ENCODE measurements around the gene PRDM8.
A peak's percentile ranks its signal among the peaks of the same experiment; 100 is the strongest.

Gene PRDM8

GRCh38 chr4:80202190-80202711 is 4.9 kb downstream of the PRDM8 start:
- DNase-seq: peak; percentile 76 to 80

GRCh38 chr4:80202741-80203553 is 5.6 kb downstream of the PRDM8 start:
- DNase-seq: peak; percentile 60 to 64

- DNase-seq: no peak
Measured at GRCh38 chr4:80204433-80205011, 7.2 kb downstream of the PRDM8 start.

- DNase-seq: no peak
Measured at GRCh38 chr4:80206111-80206510, 8.8 kb downstream of the PRDM8 start.

GRCh38 chr4:80206521-80207171 is 9.3 kb downstream of the PRDM8 start:
- DNase-seq: no peak

GRCh38 chr4:80207172-80207583 is 9.9 kb downstream of the PRDM8 start:
- no peak for DNase-seq

GRCh38 chr4:80207664-80208063 is 10.4 kb downstream of the PRDM8 start:
- DNase-seq: no peak

- DNase-seq: no peak
Measured at GRCh38 chr4:80208610-80209339, 11.5 kb downstream of the PRDM8 start.

- no peak for DNase-seq
Measured at GRCh38 chr4:80209340-80209701, 12.0 kb downstream of the PRDM8 start.

- DNase-seq: no peak
Measured at GRCh38 chr4:80210549-80210948, 13.2 kb downstream of the PRDM8 start.

- no peak for DNase-seq
Measured at GRCh38 chr4:80213117-80213815, 16.0 kb downstream of the PRDM8 start.

- DNase-seq: peak in 1 of 2 donors; percentile 67
Measured at GRCh38 chr4:80215449-80216052, 18.2 kb downstream of the PRDM8 start.

- no peak for DNase-seq
Measured at GRCh38 chr4:80216100-80216761, 18.9 kb downstream of the PRDM8 start.

- no peak for DNase-seq
Measured at GRCh38 chr4:80219301-80220025, 22.2 kb downstream of the PRDM8 start.

- no peak for DNase-seq
Measured at GRCh38 chr4:80220711-80221110, 23.4 kb downstream of the PRDM8 start.

- no peak for DNase-seq
Measured at GRCh38 chr4:80221161-80221560, 23.9 kb downstream of the PRDM8 start.

GRCh38 chr4:80225595-80225994 is 28.3 kb downstream of the PRDM8 start:
- DNase-seq: no peak

GRCh38 chr4:80226094-80226493 is 28.8 kb downstream of the PRDM8 start:
- DNase-seq: no peak

- DNase-seq: no peak
Measured at GRCh38 chr4:80228460-80228859, 31.2 kb downstream of the PRDM8 start.

GRCh38 chr4:80229128-80229527 is 31.8 kb downstream of the PRDM8 start:
- no peak for DNase-seq

- DNase-seq: no peak
Measured at GRCh38 chr4:80229590-80229989, 32.3 kb downstream of the PRDM8 start.
